Stimulated activated CD4-positive, alpha-beta T cell treated with anti-CD3 and anti-CD28 coated beads, Interleukin-1b, Interleukin-23, amount 100 ng/mL, for 1 hour (primary cell): ENCODE data around the gene VWA2.

ENCODE experiments used
- DNase-seq, 2 donors: peaks; one replicate each; pipeline ENCODE4 v3.0.0-alpha.2; 2020; ENCODE audit warnings: low read depth in 2 of 2

Gene VWA2

GRCh38 chr10:114239117-114239993 lies at the start of gene VWA2:
Gene VWA2 (plus strand): TSS chr10:114239254. CDS start chr10:114248714, 9,460 bp downstream.
- DNase-seq: no peak

- no peak for DNase-seq
These were observed 49.4 kb upstream of the VWA2 start for GRCh38 chr10:114189700-114190099.

- DNase-seq: no peak
These were observed 44.0 kb upstream of the VWA2 start for GRCh38 chr10:114195079-114195478.

GRCh38 chr10:114199239-114199638 lies 39.8 kb upstream of the VWA2 start:
- DNase-seq: no peak

GRCh38 chr10:114202812-114203211 lies 36.2 kb upstream of the VWA2 start:
- DNase-seq: no peak

- DNase-seq: no peak
These were observed 32.2 kb upstream of the VWA2 start for GRCh38 chr10:114206902-114207301.

- no peak for DNase-seq
These were observed 31.7 kb upstream of the VWA2 start for GRCh38 chr10:114207349-114207748.

- DNase-seq: no peak
These were observed 30.7 kb upstream of the VWA2 start for GRCh38 chr10:114208351-114208750.

GRCh38 chr10:114212153-114212552 lies 26.9 kb upstream of the VWA2 start:
- no peak for DNase-seq

GRCh38 chr10:114215033-114215432 lies 24.0 kb upstream of the VWA2 start:
- no peak for DNase-seq

GRCh38 chr10:114220281-114220680 lies 18.8 kb upstream of the VWA2 start:
- DNase-seq: no peak

- no peak for DNase-seq
These were observed 17.8 kb upstream of the VWA2 start for GRCh38 chr10:114221235-114221634.

- DNase-seq: no peak
These were observed 16.0 kb upstream of the VWA2 start for GRCh38 chr10:114223066-114223465.

- DNase-seq: no peak
These were observed 10.9 kb upstream of the VWA2 start for GRCh38 chr10:114228156-114228555.

GRCh38 chr10:114232561-114233176 lies 6.4 kb upstream of the VWA2 start:
- DNase-seq: no peak

- DNase-seq: no peak
These were observed 5.6 kb upstream of the VWA2 start for GRCh38 chr10:114233482-114233881.

GRCh38 chr10:114234132-114234531 lies 4.9 kb upstream of the VWA2 start:
- DNase-seq: no peak

- no peak for DNase-seq
These were observed 916 bp downstream of the VWA2 start for GRCh38 chr10:114239994-114240345.

GRCh38 chr10:114242235-114242634 lies 3.2 kb downstream of the VWA2 start:
- DNase-seq: no peak

GRCh38 chr10:114243661-114244060 lies 4.6 kb downstream of the VWA2 start:
- DNase-seq: no peak

- no peak for DNase-seq
These were observed 5.1 kb downstream of the VWA2 start for GRCh38 chr10:114244126-114244525.

GRCh38 chr10:114245121-114245791 lies 6.2 kb downstream of the VWA2 start:
- no peak for DNase-seq
